HS-27A (cell line): ENCODE measurements around the gene ELAC2.

Source experiments
- DNase-seq: peaks from one replicate; pipeline ENCODE4 v3.0.0-alpha.2; 2012; ENCODE audit warnings: low read depth, missing footprints

The ELAC2 gene

DNA sequence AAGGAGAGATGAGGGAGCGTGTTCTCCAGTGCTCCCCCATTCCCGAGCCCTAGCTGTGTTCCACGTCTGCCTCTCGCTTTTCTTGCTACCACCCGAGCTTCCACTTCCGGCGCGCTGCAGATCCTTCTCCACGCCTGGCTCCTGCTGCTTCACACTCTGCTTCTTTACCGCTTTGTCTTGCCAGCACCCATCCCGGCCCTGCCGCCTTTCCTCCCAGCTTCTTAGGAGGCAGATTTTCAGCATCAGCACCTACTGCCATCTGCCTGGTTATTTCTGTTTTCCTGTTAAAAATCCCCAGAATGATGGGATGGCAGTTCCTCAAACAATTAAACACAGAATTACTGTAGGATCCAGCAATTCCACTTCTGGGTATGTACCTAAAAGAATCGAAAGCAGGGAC lies 64.7 kb downstream of the ELAC2 start:
- no peak for DNase-seq

DNA sequence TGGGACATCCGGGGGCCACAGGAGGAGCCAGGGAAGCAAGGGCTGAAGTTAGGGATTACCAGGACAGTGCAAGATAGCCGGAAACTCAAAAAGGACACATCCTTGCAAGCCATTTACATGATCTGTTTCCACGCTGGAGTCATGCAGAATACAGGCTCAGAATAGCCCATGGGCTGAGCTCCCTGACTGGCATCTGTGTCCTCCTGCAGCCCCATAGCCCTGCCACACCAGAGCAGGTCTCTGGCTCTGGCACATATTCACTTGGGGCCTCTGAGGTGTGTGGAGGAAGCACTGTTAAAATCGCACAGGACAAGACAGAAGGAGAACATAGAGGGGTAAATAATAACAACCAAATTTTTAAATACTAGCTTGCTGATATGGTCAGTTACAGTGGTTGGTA lies 65.8 kb downstream of the ELAC2 start:
- DNase-seq, result no peak

DNA sequence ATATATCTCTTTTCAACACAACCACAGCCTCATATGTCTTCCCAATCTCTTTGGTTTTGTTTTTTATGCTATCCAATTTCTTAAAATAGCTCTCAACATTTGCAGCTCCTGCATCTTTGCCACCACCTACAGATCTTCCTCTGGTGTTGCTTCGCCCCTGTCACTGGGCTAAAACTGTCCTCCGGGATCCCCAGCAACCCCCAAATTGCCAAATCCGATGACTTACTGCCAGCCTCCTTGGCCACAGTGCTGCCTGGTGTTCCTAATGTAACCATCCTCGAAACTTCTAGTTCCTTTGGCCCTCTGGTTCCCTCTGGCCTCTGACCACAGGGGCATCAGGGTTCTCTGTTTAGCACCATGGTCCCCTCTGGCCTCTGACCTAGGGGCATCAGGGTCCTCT lies 70.8 kb downstream of the ELAC2 start:
- DNase-seq, result no peak
